Activated CD8-positive, alpha-beta memory T cell treated with anti-CD3 and anti-CD28 coated beads for 1 hour (primary cell): ENCODE results near the gene SWSAP1.
"Not testable (repeated sequence)": the region's sequence is repeated elsewhere in the genome, so short reads cannot be mapped to it uniquely, and the experiment has no call there.

Experiments used
- DNase-seq, 2 donors: peaks; one replicate each; pipeline ENCODE4 v3.0.0-alpha.2; 2020; ENCODE audit warnings: low read depth in 1 of 2; ENCODE audit errors: extremely low read depth in 1 of 2

SWSAP1 gene

DNA sequence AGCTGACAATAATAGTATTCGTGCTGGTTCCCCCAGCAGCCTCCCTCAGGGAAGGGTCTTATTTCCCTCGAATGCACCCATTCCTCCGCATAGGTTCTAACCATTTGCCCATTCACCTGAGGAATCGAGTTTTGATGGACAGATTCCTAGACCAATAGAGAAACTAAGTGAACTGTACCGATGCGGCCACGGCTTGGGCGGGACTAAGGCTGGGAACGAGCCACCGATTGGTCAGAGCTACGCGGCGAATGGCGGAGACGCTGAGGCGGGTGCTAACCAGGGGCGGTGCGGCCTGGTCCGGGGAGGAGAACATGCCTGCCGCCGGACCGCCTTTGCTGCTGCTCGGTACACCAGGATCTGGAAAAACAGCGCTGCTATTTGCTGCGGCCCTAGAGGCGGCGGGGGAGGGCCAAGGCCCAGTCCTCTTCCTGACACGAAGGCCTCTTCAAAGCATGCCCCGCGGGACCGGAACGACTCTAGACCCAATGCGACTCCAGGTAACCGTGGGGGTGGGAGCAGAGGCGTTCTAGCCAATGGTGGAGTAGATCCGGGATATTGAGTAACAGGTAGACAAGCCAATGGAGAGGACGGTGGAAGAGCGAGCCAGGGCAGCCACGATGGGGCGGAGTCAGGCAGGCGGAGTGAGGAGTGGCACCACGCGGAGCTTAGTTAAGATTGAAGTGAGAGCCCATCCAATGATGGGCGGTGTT is at the start of gene SWSAP1:
TSS of gene SWSAP1 (plus strand) at position 234 of the 710 bp plus-strand sequence. CDS start at position 249, 15 bp downstream.
- DNase-seq, result peak; percentile 90 to 94

- no peak for DNase-seq
Observed at GRCh38 chr19:11324748-11325389, 49.6 kb upstream of the SWSAP1 start.

DNA sequence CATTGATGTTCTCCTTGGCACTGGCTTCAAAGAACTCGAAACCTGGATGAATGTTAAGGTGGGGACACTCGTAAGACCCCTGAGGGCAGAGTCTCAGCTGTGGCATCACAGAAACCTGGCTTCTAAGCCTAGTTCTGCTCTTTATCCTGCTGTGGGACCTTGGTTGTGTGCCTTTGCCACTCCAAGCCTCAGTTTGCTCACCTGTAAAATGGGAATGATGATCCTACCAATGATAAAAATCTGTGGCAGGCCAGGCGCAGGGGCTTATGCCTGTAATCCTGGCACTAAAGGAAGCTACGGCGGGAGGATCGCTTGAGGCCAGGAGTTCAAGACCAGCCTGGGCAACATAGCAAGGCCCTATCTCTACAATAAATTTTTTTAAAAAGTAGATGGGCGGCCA is 48.9 kb upstream of the SWSAP1 start:
- DNase-seq, result no peak

GRCh38 chr19:11330127-11330526 is 44.3 kb upstream of the SWSAP1 start:
- DNase-seq, result no peak

- no peak for DNase-seq
Observed at GRCh38 chr19:11331502-11331901, 43.0 kb upstream of the SWSAP1 start.

DNA sequence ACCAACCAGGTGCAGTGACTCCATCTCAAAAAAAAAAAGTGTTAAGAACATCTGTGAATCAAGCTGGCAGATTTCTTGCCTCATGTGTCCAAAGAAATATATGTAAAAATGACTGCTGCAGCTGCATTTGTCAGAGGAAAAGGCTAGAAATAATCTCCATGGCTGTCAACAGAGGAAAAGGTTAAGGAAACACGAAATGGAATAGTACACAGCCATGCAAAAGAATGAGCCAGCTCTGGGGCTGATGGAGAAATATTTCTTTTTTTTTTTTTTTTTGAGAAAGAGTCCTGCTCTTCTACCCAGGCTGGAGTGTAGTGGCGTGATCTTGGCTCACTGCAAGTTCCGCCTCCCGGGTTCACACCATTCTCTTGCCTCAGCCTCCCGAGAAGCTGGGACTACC is 41.6 kb upstream of the SWSAP1 start:
- no peak for DNase-seq

DNA sequence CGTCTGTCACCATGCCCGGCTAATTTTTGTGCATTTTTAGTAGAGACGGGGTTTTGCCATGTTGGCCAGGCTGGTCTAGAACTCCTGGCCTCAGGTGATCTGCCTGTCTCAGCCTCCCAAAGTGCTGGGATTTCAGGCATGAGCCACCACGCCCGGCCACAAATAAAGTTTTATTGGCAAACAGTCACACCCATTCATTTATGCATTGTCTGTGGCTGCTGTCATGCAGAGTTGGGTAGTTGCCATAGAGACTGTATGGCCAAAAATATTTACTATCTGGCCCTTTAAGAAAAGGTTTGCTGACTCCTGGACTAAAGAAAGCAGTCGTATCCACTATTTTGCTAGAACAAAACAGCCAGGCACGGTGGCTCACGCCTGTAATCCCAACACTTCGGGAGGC is 40.6 kb upstream of the SWSAP1 start:
- DNase-seq, result not testable (repeated sequence)

DNA sequence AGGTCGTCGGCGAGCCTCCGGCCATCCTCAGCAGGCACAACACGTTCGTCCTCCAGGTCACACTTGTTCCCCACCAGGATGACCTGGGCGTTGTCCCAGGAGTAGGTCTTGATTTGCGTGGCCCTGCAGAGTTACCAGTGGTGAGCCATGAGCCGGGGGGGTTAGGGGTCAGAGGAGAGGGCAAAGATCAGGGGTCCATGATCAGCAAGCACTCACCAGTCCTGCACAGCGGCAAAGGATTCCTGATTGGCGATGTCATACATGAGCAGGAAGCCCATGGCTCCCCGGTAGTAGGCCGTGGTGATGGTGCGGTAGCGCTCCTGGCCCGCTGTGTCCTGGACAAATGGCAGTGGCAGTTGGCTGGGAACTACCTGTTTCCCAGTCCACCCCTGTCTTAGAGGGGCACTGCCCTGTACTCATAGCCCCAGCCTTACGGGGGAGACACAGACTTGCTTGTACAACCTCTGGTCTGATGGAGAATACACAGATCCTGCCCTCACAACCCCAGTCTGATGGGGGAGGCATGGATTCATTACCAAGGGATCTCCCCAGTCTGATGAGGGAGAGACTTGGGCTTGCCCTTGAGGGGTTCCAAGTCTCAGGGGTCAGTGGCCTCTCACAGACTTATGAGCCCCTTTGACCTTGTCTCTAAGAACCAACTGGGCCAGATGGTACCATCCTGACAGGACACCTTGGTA is 38.9 kb upstream of the SWSAP1 start:
- no peak for DNase-seq

- no peak for DNase-seq
Observed at GRCh38 chr19:11337080-11337479, 37.4 kb upstream of the SWSAP1 start.

DNA sequence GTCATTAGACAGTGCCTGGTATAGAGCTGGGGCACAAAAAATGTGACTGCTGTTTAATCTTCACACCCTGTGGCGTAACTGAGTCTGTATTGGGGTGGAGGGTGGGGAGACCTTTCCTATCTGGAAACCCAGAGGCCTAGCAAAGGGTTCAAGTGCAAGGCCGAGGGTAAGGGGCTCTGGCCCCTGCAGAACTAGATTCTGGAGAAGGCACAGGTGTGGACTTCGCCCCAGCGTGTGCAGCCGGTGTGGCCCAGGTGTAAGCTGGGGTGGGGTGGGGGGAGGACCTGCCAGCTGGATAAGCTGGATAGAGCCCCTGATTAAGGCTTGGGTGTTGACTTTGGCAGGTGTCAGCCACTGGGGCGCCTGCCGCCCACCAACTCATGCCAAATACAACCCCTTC is 36.3 kb upstream of the SWSAP1 start:
- DNase-seq, result no peak

GRCh38 chr19:11338569-11339253 is 35.8 kb upstream of the SWSAP1 start:
- DNase-seq, result no peak

DNA sequence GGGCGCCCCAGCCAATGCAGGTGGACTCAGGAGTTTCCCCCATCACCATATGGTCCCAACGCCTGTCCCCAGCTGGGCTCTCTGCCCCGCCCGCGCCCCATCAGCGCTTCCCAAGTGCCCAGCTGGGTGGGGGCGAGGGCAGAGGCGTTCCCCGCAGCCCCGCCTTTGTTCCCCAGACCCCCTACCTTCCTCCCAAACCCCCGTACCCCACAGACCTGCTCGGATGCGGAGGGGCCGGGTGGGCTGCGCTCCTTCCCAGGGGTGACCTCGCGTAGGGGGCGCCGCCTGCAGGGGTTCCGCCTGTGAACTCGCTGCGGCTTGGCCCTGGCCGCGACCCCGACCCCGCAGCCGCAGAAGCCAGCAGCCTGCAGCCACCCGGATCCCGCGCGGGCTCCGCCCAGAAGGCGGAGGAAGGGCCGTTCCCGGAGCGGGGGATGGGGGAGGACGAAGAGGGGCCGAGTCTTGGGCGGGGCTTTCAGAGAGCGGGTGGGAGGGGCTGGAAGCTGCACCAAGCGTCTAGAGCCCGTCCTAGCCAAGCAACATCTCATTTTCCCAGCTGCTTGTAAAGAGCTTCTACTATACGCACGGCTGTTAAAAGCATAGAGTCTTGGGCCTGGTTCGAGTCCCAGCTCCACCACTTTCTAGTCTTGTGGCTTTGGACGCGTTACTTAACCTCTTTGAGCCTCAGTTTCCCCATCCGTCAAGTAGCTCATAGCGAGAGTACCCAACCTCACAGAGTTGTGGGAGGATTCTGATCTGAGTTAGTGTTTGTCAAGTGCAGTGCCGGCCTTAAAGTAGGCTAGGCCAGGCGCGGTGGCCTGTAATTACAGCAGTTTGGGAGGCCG is 35.0 kb upstream of the SWSAP1 start, which contains the start of gene RAB3D:
TSS of gene RAB3D (minus strand) at position 404 of the 845 bp plus-strand sequence. CDS start 2,258 bp downstream, outside the sequence.
- peak; percentile 24 to 61 for DNase-seq

DNA sequence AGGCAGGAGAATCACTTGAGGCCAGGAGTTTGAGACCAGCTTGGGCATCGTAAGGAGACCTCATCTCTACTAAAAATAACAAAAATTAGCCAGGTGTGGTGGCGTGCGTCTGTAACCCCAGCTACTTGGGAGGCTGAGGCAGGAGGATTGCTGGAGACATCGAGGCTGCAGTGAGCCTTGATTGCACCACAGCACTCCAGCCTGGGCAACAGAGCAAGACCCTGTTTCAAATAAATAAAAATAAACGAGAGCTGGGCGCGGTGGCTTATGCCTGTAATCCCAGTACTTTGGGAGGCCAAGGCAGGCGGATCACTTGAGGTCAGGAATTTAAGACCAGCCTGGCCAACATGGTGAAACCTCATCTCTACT is 34.4 kb upstream of the SWSAP1 start:
- not testable (repeated sequence) for DNase-seq

- no peak for DNase-seq
Observed at GRCh38 chr19:11342429-11342828, 32.0 kb upstream of the SWSAP1 start.

DNA sequence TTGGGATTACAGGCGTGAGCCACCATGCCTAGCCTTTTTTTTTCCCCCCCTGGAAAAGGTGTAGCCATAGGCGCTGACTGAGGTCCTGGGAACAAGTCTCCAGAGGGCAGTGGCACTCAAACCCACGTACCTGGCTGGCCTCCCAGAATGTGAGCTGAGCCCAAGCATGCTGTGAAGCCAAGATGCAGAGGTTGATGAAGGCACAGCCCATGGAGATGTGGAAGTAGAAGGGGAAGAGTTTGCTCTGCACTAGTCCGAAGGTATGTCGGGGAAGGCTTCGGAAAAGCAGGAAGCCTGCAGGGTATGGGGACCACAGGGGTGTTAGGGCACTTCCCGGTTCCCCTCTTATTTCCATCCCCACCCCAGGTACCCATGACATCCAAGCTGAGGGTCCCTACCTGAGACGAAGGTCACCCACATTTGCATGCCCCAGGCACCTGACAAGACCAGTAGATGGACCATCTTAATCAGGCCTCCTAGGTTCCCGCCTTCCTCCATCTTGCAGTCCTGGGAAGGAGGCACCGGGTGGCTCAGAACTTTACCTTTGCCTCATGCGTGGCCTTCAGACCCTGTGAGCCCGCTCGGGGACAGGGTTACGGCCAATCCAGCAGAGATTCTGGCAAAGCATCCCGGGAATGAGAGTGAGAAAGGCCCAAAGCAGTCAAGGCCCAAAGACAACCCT is 29.2 kb upstream of the SWSAP1 start:
- DNase-seq, result no peak

GRCh38 chr19:11346104-11346940 is 28.1 kb upstream of the SWSAP1 start, which contains the start of the genes CCDC159 and TMEM205:
Gene CCDC159, plus strand, starts transcription at chr19:11346519. Its CDS starts 88 bp downstream, at chr19:11346607.
Gene TMEM205, minus strand, starts transcription at chr19:11346268. Its CDS starts 649 bp downstream, at chr19:11345619.
- peak; percentile 95 to 99 for DNase-seq

GRCh38 chr19:11347546-11348039 is 26.9 kb upstream of the SWSAP1 start:
- DNase-seq, result no peak

DNA sequence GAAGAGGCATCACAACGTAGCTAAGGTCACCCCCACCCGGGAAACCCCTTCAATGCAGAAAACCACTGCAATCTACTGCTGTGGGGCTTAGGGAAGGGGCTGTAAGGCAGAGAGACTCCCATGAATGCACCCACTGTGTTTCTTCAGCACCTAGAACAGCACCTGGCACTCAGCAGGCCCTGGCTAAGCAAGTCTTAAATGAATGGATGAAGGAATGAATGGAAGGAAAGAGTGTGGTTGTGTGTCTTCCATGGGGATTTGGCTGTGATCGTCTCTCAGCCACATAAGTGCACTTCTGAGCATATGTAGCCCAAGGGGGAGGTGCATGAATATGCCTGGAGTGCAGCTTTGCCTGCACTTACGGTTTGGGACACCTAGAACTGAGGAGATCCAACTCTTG is 25.3 kb upstream of the SWSAP1 start:
- DNase-seq, result no peak
